GM12878 (cell line): Measurements from ENCODE around the gene AP2B1. TPM values are rescaled to one million over a fixed set of nuclear protein-coding genes. Genes with fewer than 3 reads are reported as not detected.

Experiments used
- ATAC-seq: fragments of 200-7000 bp; cut with Tn5 transposase; 3 replicates; pipeline ENCODE4 v1.9.1; 2020; ENCODE audit warnings: mild to moderate bottlenecking, moderate library complexity
- BruUV-seq: library from RNA; stranded (reverse); fragments of 400-500 nt; replicated peaks from 2 replicates; lab custom pipeline; 2021; lab: Mats Ljungman, UMichigan
- CTCF ChIA-PET: fragments of 300-600 bp; sonication (Branson Sonifier 250); formaldehyde crosslinking; extraction: SDS; loops from one replicate; lab custom pipeline; 2021; ENCODE audit warnings: inconsistent platforms; lab: Yijun Ruan, JAX
- POLR2A ChIA-PET: fragments of 350-600 bp; formaldehyde crosslinking; extraction: SDS; loops from one replicate; lab custom pipeline; 2021; ENCODE audit warnings: inconsistent platforms; lab: Charles Lee
- RAD21 ChIA-PET: fragments of 300-600 bp; sonication (Branson Sonifier 250); formaldehyde crosslinking; loops from one replicate; lab custom pipeline; 2023; ENCODE audit warnings: antibody characterized with exemption; ENCODE audit not compliant: unreplicated experiment; lab: Charles Lee
- SMC1A ChIA-PET: fragments of 300-600 bp; sonication (Branson Sonifier 250); formaldehyde crosslinking; loops from one replicate; lab custom pipeline; 2023; ENCODE audit not compliant: unreplicated experiment, uncharacterized antibody; lab: Charles Lee
- DNase-seq: peaks from one replicate; pipeline ENCODE4 v3.0.0-alpha.2; 2011; ENCODE audit warnings: low read depth, low spot score
- FAIRE-seq: peaks from 3 replicates; lab custom pipeline; 2011; peaks lifted over from hg19 to GRCh38; lab: Jason Lieb, UNC
- H2AFZ ChIP-seq: 2 replicates; pipeline ENCODE4 v1.6.0; 2011; ENCODE audit warnings: low read depth, low read length, control low read depth; ENCODE audit not compliant: control insufficient read depth
- H3K27ac ChIP-seq: 2 replicates; pipeline ENCODE4 v1.5.1; 2011; ENCODE audit warnings: control low read depth; ENCODE audit not compliant: control insufficient read depth, insufficient read depth
- H3K27me3 ChIP-seq, 2 experiments: replicated peaks in 1 of 2; 2 replicates each; pipeline versions ENCODE4 v1.6.0 to v1.6.1; 2011; ENCODE audit warnings: low read length in 1 of 2; ENCODE audit not compliant: control insufficient read depth in 2 of 2, insufficient read depth in 2 of 2
- H3K36me3 ChIP-seq, 2 experiments: 2 replicates each; pipeline ENCODE4 v1.5.1; 2011; ENCODE audit warnings: low read length in 1 of 2; ENCODE audit not compliant: control insufficient read depth in 2 of 2, insufficient read depth in 2 of 2
- H3K4me1 ChIP-seq: 2 replicates; pipeline ENCODE4 v1.6.1; 2011; ENCODE audit warnings: mild to moderate bottlenecking, low read length, moderate library complexity, mixed read lengths; ENCODE audit not compliant: control insufficient read depth, insufficient read depth
- H3K4me2 ChIP-seq: 2 replicates; pipeline ENCODE4 v1.6.0; 2011; ENCODE audit warnings: control low read depth; ENCODE audit not compliant: control insufficient read depth, insufficient read depth
- H3K4me3 ChIP-seq: fragments of 200-600 bp; sonication (generic); 2 replicates; pipeline ENCODE4 v1.5.1; 2016
- H3K79me2 ChIP-seq: 2 replicates; pipeline ENCODE4 v1.6.0; 2011; ENCODE audit warnings: low read length; ENCODE audit not compliant: control insufficient read depth, insufficient read depth
- H3K9ac ChIP-seq: 2 replicates; pipeline ENCODE4 v1.8.0; 2011; ENCODE audit warnings: low read length, control low read depth, mixed read lengths; ENCODE audit not compliant: control insufficient read depth, insufficient read depth
- H3K9me3 ChIP-seq: replicated peaks from 3 replicates; pipeline ENCODE4 v1.5.1; 2011; ENCODE audit warnings: mild to moderate bottlenecking, low read length; ENCODE audit not compliant: control insufficient read depth, insufficient read depth
- H4K20me1 ChIP-seq: 2 replicates; pipeline ENCODE4 v1.6.0; 2011; ENCODE audit not compliant: control insufficient read depth, insufficient read depth
- BCLAF1 ChIP-seq: fragments of 450-650 bp; IDR thresholded peaks from 2 replicates; pipeline ENCODE4 v1.6.1; 2017; ENCODE audit warnings: antibody characterized with exemption, mild to moderate bottlenecking, moderate library complexity
- CREM ChIP-seq: IDR thresholded peaks from 2 replicates; pipeline ENCODE4 v1.6.1; 2014; ENCODE audit warnings: antibody characterized with exemption, low read depth
- RCOR1 ChIP-seq: conservative IDR thresholded peaks from 2 replicates; pipeline ENCODE4 v1.6.1; 2012; ENCODE audit warnings: low read depth, low read length, improper control_type of control experiment
- SUPT20H ChIP-seq: IDR thresholded peaks from 2 replicates; pipeline ENCODE4 v1.6.1; 2011; ENCODE audit warnings: low read depth, mild to moderate bottlenecking, low read length, moderate library complexity, borderline replicate concordance; ENCODE audit not compliant: control insufficient read depth
- TARDBP ChIP-seq: IDR thresholded peaks from 2 replicates; pipeline ENCODE4 v1.6.1; 2016; ENCODE audit warnings: borderline replicate concordance
- WGBS: methylation state at CpG from one replicate; pipeline ENCODE4 v1.1.6; 2016; ENCODE audit warnings: low lambda C conversion rate; ENCODE audit not compliant: insufficient replicate concordance, insufficient coverage; ENCODE audit errors: missing lambda C conversion rate; 5-methylcytosine and 5-hydroxymethylcytosine counted together
- in situ Hi-C: fragments of 300-500 bp; cut with MboI; formaldehyde crosslinking; loops from 9 replicates; pipeline ENCODE4 v1.14.3; 2018; ENCODE audit warnings: mixed read lengths
- intact Hi-C: fragments of 100-400 bp; cut with micrococcal nuclease; formaldehyde crosslinking; loops from one replicate; pipeline ENCODE4 v1.14.2; 2022; ENCODE audit not compliant: unreplicated experiment
- polyA plus RNA-seq, 11 experiments: library from polyadenylated mRNA; depleted of rRNA in 4 of 11; unstranded in 6 of 11; stranded (reverse) in 5 of 11; fragments of >200 nt; fragmentation: Nextera tagmentation in 4 of 11; fragmentation: Illumina TruSeq in 1 of 11; extraction: Ambion mirVana in 4 of 11; extraction: Trizol in 1 of 11; gene quantifications; 1 replicate in 1 of 11; 2 replicates in 10 of 11; pipeline versions ENCODE4 v1.2.1 to v1.2.3, GENCODE V29; 2011 to 2016; ENCODE audit warnings: inconsistent platforms in 2 of 11, missing spikeins in 2 of 11, low read depth in 1 of 11
- total RNA-seq, 4 experiments: library from RNA; depleted of rRNA in 3 of 4; stranded (reverse); fragments of >200 nt in 3 of 4; fragmentation: Illumina TruSeq in 1 of 4; extraction: Trizol in 1 of 4; gene quantifications; 2 replicates each; pipeline versions ENCODE4 v1.2.1 to v1.2.3, GENCODE V29; 2013 to 2021

Gene AP2B1
- total and polyA plus RNA-seq, 10 of the 15 experiments (the other 5 are each of a cell fraction or from before 2014, with no cell fraction given): 18.6 to 112 (median 53.9) TPM

DNA sequence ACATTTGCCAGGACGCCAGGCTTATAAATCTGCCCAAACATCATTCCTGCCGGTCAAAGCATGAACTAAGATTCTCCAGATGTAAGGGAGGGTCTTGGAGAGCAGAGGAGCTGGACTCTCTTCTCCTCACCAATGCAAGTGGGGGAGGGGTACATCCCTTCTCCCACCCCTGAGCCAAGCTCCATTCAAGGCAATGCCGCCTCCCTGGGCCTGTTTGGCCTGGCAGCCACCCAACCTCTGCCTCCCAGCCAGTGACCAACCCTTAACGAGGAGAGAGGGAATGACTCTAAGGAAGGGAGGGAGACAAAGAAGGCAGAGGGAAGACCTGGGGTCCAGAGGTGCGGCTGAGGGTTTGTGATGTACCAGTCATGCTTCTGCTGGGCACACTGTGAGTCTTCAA lies 187.4 kb downstream of the AP2B1 start:
- BruUV-seq: no TSS peak
- Histone ChIP-seq H3K27me3 (peaks cover 3 to 5% of the 10 kb centered on the region in 2 experiments), H2AFZ (no peak overlapping the region), H3K79me2 (no peaks in the 10 kb centered on the region), H3K4me1 (no peaks in the 10 kb centered on the region), H3K4me2 (no peak overlapping the region)
- in situ Hi-C loops: no loop called here
- TF ChIP-seq RCOR1: no peak
- no peak for TF ChIP-seq BCLAF1
- no peak for TF ChIP-seq TARDBP
- no peak for TF ChIP-seq CREM
- no peak for TF ChIP-seq SUPT20H
- TF ChIP-seq, all 136 proteins: peak for 0
- RAD21 ChIA-PET: no interaction called here
- intact Hi-C loops: no loop called here
- ATAC-seq (no peak), FAIRE-seq (no peak), DNase-seq (no peak)
- H3K9me3 ChIP-seq: no peaks in the 10 kb centered on the region
- CTCF ChIA-PET: interaction anchor here (1.5 kb wide), 1 partner anchor 31 kb away, joined by 3 read pairs; no protein-coding TSS in a partner anchor
- WGBS: 19% methylated on average over 5 of the region's 5 CpGs
- no peak overlapping the region for H3K9ac ChIP-seq
- H3K4me3 ChIP-seq: no peak overlapping the region
- no peaks in the 10 kb centered on the region for H3K36me3 ChIP-seq
- SMC1A ChIA-PET: interaction anchor here (1.2 kb wide), 1 partner anchor 34 kb away, joined by 3 read pairs; the partner anchor contains the start of gene TAF15
- POLR2A ChIA-PET: no interaction called here
- H3K27ac ChIP-seq: no peak overlapping the region
- H4K20me1 ChIP-seq: no peaks in the 10 kb centered on the region
